Liver (tissue), 2 donors: ENCODE measurements around the gene UBTF.
"Not testable (repeated sequence)": the region's sequence is repeated elsewhere in the genome, so short reads cannot be mapped to it uniquely, and the experiment has no call there.

ENCODE experiments used
- YY1 ChIP-seq: IDR thresholded peaks from 2 replicates; pipeline ENCODE4 v1.6.1; 2016; ENCODE audit warnings: antibody characterized with exemption, mild to moderate bottlenecking
- TF ChIP-seq, protein P1 (sequence below): fragments of 150-350 bp; IDR thresholded peaks from 2 replicates; pipeline ENCODE4 v1.5.1; 2017; ENCODE audit warnings: improper control_type of control experiment, low read depth, low read length; ENCODE audit not compliant: missing input control
- donor health status: healthy.

DNA sequence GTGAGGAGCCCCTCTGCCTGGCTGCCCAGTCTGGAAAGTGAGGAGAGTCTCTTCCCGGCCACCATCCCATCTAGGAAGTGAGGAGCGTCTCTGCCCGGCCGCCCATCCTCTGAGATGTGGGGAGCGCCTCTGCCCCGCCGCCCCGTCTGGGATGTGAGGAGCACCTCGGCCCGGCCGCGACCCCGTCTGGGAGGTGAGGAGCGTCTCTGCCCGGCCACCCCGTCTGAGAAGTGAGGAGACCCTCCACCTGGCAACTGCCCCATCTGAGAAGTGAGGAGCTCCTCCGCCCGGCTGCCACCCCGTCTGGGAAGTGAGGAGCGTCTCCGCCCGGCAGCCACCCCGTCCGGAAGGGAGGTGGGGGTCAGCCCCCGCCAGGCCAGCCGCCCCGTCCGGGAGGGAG lies 18.4 kb upstream of the UBTF start:
- TF ChIP-seq, protein P1, sequence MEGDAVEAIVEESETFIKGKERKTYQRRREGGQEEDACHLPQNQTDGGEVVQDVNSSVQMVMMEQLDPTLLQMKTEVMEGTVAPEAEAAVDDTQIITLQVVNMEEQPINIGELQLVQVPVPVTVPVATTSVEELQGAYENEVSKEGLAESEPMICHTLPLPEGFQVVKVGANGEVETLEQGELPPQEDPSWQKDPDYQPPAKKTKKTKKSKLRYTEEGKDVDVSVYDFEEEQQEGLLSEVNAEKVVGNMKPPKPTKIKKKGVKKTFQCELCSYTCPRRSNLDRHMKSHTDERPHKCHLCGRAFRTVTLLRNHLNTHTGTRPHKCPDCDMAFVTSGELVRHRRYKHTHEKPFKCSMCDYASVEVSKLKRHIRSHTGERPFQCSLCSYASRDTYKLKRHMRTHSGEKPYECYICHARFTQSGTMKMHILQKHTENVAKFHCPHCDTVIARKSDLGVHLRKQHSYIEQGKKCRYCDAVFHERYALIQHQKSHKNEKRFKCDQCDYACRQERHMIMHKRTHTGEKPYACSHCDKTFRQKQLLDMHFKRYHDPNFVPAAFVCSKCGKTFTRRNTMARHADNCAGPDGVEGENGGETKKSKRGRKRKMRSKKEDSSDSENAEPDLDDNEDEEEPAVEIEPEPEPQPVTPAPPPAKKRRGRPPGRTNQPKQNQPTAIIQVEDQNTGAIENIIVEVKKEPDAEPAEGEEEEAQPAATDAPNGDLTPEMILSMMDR, result not testable (repeated sequence)
- not testable (repeated sequence) for TF ChIP-seq YY1
